Measurements from ENCODE around the gene NACC2. TPM values are rescaled to one million over a fixed set of nuclear protein-coding genes. Genes with fewer than 3 reads are reported as not detected.

Gene NACC2
- total and polyA plus RNA-seq, 2 donors (not counting 1 experiment from before 2014, with no cell fraction given) = 12.3 to 18.2 TPM

DNA sequence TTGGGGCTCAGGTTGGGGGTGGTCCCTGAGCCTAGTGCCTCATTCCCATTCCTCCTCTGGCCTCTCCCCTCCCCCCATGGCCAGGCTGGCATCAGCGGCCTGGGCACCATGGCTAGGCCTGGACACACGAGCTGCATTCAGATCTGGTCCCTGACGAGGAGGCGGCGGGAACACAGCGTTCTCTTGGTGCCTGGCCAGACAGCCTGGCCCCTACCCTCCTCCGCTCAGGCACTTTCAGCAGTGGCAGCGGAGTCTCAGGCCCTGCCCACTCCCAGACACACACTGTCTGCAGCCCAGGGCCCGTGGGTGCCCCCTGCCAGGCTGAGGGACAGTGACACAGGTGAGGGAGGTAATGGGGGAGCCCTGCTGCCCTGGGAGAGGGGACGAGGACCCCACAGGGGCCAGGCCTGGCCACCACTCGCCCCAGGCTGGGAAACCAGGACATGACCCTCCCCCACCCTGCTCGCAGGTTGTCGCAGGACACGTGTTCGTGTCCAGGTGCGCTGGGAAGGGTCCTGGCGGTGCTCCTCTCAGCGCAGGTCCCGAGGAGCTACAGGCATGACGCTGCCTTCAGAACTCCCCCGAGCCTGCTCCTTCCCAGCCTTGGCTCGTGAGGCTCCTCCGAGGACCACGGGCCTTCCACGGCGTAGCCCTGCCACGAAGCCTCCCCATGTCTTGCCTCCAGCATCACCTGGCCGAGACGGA, 114.0 kb downstream of the NACC2 start:
- Histone ChIP-seq H3K4me3 (replicated peaks in 1 of 4; ENCODE audit: control extremely low read depth in 1 of 4, insufficient read depth in 1 of 4, low read depth in 3 of 4, low read length in 4 of 4) (no peak overlapping the region), H3K4me2 (ENCODE audit: extremely low read depth, insufficient read depth, low read length) (no peak overlapping the region), H3K4me1 (ENCODE audit: control insufficient read depth, extremely low read depth, insufficient read depth, low read length) (no peaks in the 10 kb centered on the region), H3K9ac (ENCODE audit: insufficient read depth, low read length) (no peak overlapping the region), H2AFZ (ENCODE audit: low read length) (no peak overlapping the region), H3K9me3 (ENCODE audit: control insufficient read depth, insufficient read depth, low read depth, low read length) (no peaks in the 10 kb centered on the region), H3K79me2 (ENCODE audit: control insufficient read depth, insufficient read depth, low read length) (no peaks in the 10 kb centered on the region), H4K20me1 (ENCODE audit: control insufficient read depth, extremely low read depth, insufficient read depth, low read length) (no peaks in the 10 kb centered on the region), H3K27ac (ENCODE audit: insufficient read depth, low read length) (no peak overlapping the region), H3K36me3 (ENCODE audit: control insufficient read depth, insufficient read depth, low read length) (no peaks in the 10 kb centered on the region), H3K27me3 (ENCODE audit: control insufficient read depth, insufficient read depth, low read length) (peaks cover 10% of the 10 kb centered on the region)
- TF ChIP-seq CTCF (conservative IDR thresholded peaks at IDR 0.05 in 1 of 2, IDR thresholded peaks at IDR 0.05 in 1 of 2; ENCODE audit: low read depth in 1 of 2, low read length in 2 of 2) = no peak
- no peak for TF ChIP-seq EZH2 (IDR thresholded peaks at IDR 0.05; ENCODE audit: low read length, missing control alignments)
- no peak for DNase-seq (ENCODE audit: low read depth in 2 of 2)

GRCh38 chr9:135979547-135980166, 115.4 kb downstream of the NACC2 start:
- Histone ChIP-seq H3K36me3 (ENCODE audit: control insufficient read depth, insufficient read depth, low read length) (no peaks in the 10 kb centered on the region), H4K20me1 (ENCODE audit: control insufficient read depth, extremely low read depth, insufficient read depth, low read length) (no peaks in the 10 kb centered on the region), H3K4me2 (ENCODE audit: extremely low read depth, insufficient read depth, low read length) (no peak overlapping the region), H2AFZ (ENCODE audit: low read length) (no peak overlapping the region), H3K9me3 (ENCODE audit: control insufficient read depth, insufficient read depth, low read depth, low read length) (no peaks in the 10 kb centered on the region), H3K9ac (ENCODE audit: insufficient read depth, low read length) (no peak overlapping the region), H3K4me3 (replicated peaks in 1 of 4; ENCODE audit: control extremely low read depth in 1 of 4, insufficient read depth in 1 of 4, low read depth in 3 of 4, low read length in 4 of 4) (no peak overlapping the region), H3K79me2 (ENCODE audit: control insufficient read depth, insufficient read depth, low read length) (no peaks in the 10 kb centered on the region), H3K4me1 (ENCODE audit: control insufficient read depth, extremely low read depth, insufficient read depth, low read length) (no peaks in the 10 kb centered on the region), H3K27ac (ENCODE audit: insufficient read depth, low read length) (no peak overlapping the region), H3K27me3 (ENCODE audit: control insufficient read depth, insufficient read depth, low read length) (peaks cover 10% of the 10 kb centered on the region)
- TF ChIP-seq EZH2 (IDR thresholded peaks at IDR 0.05; ENCODE audit: low read length, missing control alignments) (no peak), CTCF (conservative IDR thresholded peaks at IDR 0.05 in 1 of 2, IDR thresholded peaks at IDR 0.05 in 1 of 2; ENCODE audit: low read depth in 1 of 2, low read length in 2 of 2) (no peak)
- no peak for DNase-seq (ENCODE audit: low read depth in 2 of 2)

GRCh38 chr9:135978642-135979546, 116.2 kb downstream of the NACC2 start:
- Histone ChIP-seq H3K27ac (ENCODE audit: insufficient read depth, low read length) (no peak overlapping the region), H2AFZ (ENCODE audit: low read length) (no peak overlapping the region), H3K79me2 (ENCODE audit: control insufficient read depth, insufficient read depth, low read length) (no peaks in the 10 kb centered on the region), H4K20me1 (ENCODE audit: control insufficient read depth, extremely low read depth, insufficient read depth, low read length) (no peaks in the 10 kb centered on the region), H3K4me2 (ENCODE audit: extremely low read depth, insufficient read depth, low read length) (no peak overlapping the region), H3K27me3 (ENCODE audit: control insufficient read depth, insufficient read depth, low read length) (peaks cover 10% of the 10 kb centered on the region), H3K36me3 (ENCODE audit: control insufficient read depth, insufficient read depth, low read length) (no peaks in the 10 kb centered on the region), H3K9ac (ENCODE audit: insufficient read depth, low read length) (no peak overlapping the region), H3K4me1 (ENCODE audit: control insufficient read depth, extremely low read depth, insufficient read depth, low read length) (no peaks in the 10 kb centered on the region), H3K4me3 (replicated peaks in 1 of 4; ENCODE audit: control extremely low read depth in 1 of 4, insufficient read depth in 1 of 4, low read depth in 3 of 4, low read length in 4 of 4) (no peak overlapping the region), H3K9me3 (ENCODE audit: control insufficient read depth, insufficient read depth, low read depth, low read length) (no peaks in the 10 kb centered on the region)
- no peak for DNase-seq (ENCODE audit: low read depth in 2 of 2)
- TF ChIP-seq CTCF (conservative IDR thresholded peaks at IDR 0.05 in 1 of 2, IDR thresholded peaks at IDR 0.05 in 1 of 2; ENCODE audit: low read depth in 1 of 2, low read length in 2 of 2) = no peak
- no peak for TF ChIP-seq EZH2 (IDR thresholded peaks at IDR 0.05; ENCODE audit: low read length, missing control alignments)

Measured in fibroblast of lung (primary cell).